Upper lobe of left lung (tissue), 6 donors: Measurements from ENCODE around the gene PPFIA2. TPM values are rescaled to one million over a fixed set of nuclear protein-coding genes. Genes with fewer than 3 reads are reported as not detected.

Experiments used
- ATAC-seq, 2 donors: fragments of 200-7000 bp; cut with Tn5 transposase; one replicate each; pipeline ENCODE4 v1.9.1; 2022; ENCODE audit warnings: mild to moderate bottlenecking in 2 of 2, moderate library complexity in 2 of 2; ENCODE audit not compliant: low FRiP score in 2 of 2
- DNase-seq, 2 donors: peaks; one replicate each; pipeline ENCODE4 v3.0.0-alpha.2; 2019 to 2020
- H3K27ac ChIP-seq, 4 donors: fragments of 200-600 bp; sonication (generic); one replicate each; pipeline ENCODE4 v1.5.1; 2016 to 2019
- H3K27me3 ChIP-seq, 4 donors: fragments of 200-600 bp; sonication (generic); one replicate each; pipeline ENCODE4 v1.5.1; 2017 to 2019
- H3K36me3 ChIP-seq, 4 donors: fragments of 200-600 bp; sonication (generic); one replicate each; pipeline ENCODE4 v1.5.1; 2016 to 2019
- H3K4me1 ChIP-seq, 4 donors: fragments of 200-600 bp; sonication (generic); one replicate each; pipeline ENCODE4 v1.5.1; 2018 to 2019
- H3K4me3 ChIP-seq, 4 donors: fragments of 200-600 bp; sonication (generic); one replicate each; pipeline ENCODE4 v1.5.1; 2017 to 2019; ENCODE audit warnings: mild to moderate bottlenecking in 2 of 4, moderate library complexity in 1 of 4
- H3K9me3 ChIP-seq, 4 donors: fragments of 200-600 bp; sonication (generic); one replicate each; pipeline ENCODE4 v1.5.1; 2018 to 2019
- CTCF ChIP-seq, 6 experiments: fragments of 450-650 bp in 4 of 6; fragments of 200-600 bp in 2 of 6; sonication (generic) in 2 of 6; IDR thresholded peaks; one replicate each; pipeline ENCODE4 v1.5.1; 2016 to 2019; ENCODE audit warnings: antibody characterized with exemption in 6 of 6
- EP300 ChIP-seq, 4 donors: sonication (generic); formaldehyde crosslinking; IDR thresholded peaks; one replicate each; pipeline ENCODE4 v1.5.1; 2017; ENCODE audit warnings: antibody characterized with exemption in 4 of 4, control low read depth in 2 of 4
- POLR2A ChIP-seq, 4 donors: fragments of 450-650 bp; IDR thresholded peaks; one replicate each; pipeline ENCODE4 v1.5.1; 2016 to 2017; ENCODE audit warnings: antibody characterized with exemption in 4 of 4, mild to moderate bottlenecking in 2 of 4
- POLR2AphosphoS5 ChIP-seq, 2 donors: sonication (generic); formaldehyde crosslinking; IDR thresholded peaks; one replicate each; pipeline ENCODE4 v1.5.1; 2017; ENCODE audit warnings: antibody characterized with exemption in 2 of 2
- WGBS, 2 donors: methylation state at CpG; one replicate each; pipeline ENCODE4 v1.1.5; 2017 to 2018; 5-methylcytosine and 5-hydroxymethylcytosine counted together
- total RNA-seq, 6 donors: library from RNA; depleted of rRNA in 4 of 6; stranded (reverse); fragments of >200 nt in 4 of 6; gene quantifications; one replicate each; pipeline versions ENCODE4 v1.1.0 to v1.2.1, GENCODE V29; 2016 to 2021
- donor health status: DM: no; HTN: no; CAD: no; lungs with moderate emphysema.
- donor health status: DM: no; HTN: yes; CAD: no; lungs with severe emphysema.

The PPFIA2 gene
- total RNA-seq, 6 donors from 2014 or later, result 1.3 to 7.3 (median 2.6) TPM

- no peak for ATAC-seq
- no peaks in the 10 kb centered on the region for H3K9me3 ChIP-seq
- no peaks in the 10 kb centered on the region for H3K4me1 ChIP-seq
- WGBS, 2 donors, result 35 to 44% methylated on average over 1 of the region's 1 CpG
- no peak for TF ChIP-seq EP300 (IDR thresholded peaks at IDR 0.05)
- TF ChIP-seq POLR2A (IDR thresholded peaks at IDR 0.05), result no peak
- TF ChIP-seq POLR2AphosphoS5 (IDR thresholded peaks at IDR 0.05), result no peak
- no peaks in the 10 kb centered on the region for H3K36me3 ChIP-seq
- no peak overlapping the region for H3K27ac ChIP-seq
- H3K27me3 ChIP-seq, result no peaks in the 10 kb centered on the region
- no peak overlapping the region for H3K4me3 ChIP-seq
- no peak for DNase-seq
Observed at GRCh38 chr12:81722004-81722403, 37.1 kb downstream of the PPFIA2 start.

- WGBS, 2 donors, result 22 to 50% methylated on average over 2 of the region's 2 CpGs
- H3K9me3 ChIP-seq, result no peaks in the 10 kb centered on the region
- H3K27me3 ChIP-seq, result no peaks in the 10 kb centered on the region
- H3K4me1 ChIP-seq, result no peaks in the 10 kb centered on the region
- no peak for ATAC-seq
- no peaks in the 10 kb centered on the region for H3K36me3 ChIP-seq
- TF ChIP-seq EP300 (IDR thresholded peaks at IDR 0.05) (no peak), POLR2A (IDR thresholded peaks at IDR 0.05) (no peak), CTCF (IDR thresholded peaks at IDR 0.05) (no peak), POLR2AphosphoS5 (IDR thresholded peaks at IDR 0.05) (no peak)
- no peak overlapping the region for H3K4me3 ChIP-seq
- no peak for DNase-seq
- H3K27ac ChIP-seq, result no peak overlapping the region
Observed at GRCh38 chr12:81718616-81719015, 40.5 kb downstream of the PPFIA2 start.

GRCh38 chr12:81712536-81712935, 46.6 kb downstream of the PPFIA2 start:
- Histone ChIP-seq H3K36me3 (no peaks in the 10 kb centered on the region), H3K27ac (no peak overlapping the region), H3K27me3 (no peaks in the 10 kb centered on the region), H3K4me1 (no peaks in the 10 kb centered on the region), H3K4me3 (no peak overlapping the region), H3K9me3 (no peaks in the 10 kb centered on the region)
- TF ChIP-seq CTCF (IDR thresholded peaks at IDR 0.05), result no peak
- no peak for TF ChIP-seq EP300 (IDR thresholded peaks at IDR 0.05)
- TF ChIP-seq POLR2A (IDR thresholded peaks at IDR 0.05), result no peak
- no peak for TF ChIP-seq POLR2AphosphoS5 (IDR thresholded peaks at IDR 0.05)
- WGBS, 2 donors, result 89 to 96% methylated on average over 3 of the region's 3 CpGs
- ATAC-seq (no peak), DNase-seq (no peak)

GRCh38 chr12:81705586-81705985, 53.6 kb downstream of the PPFIA2 start:
- no peaks in the 10 kb centered on the region for H3K27me3 ChIP-seq
- 70 to 71% methylated on average over 1 of the region's 1 CpG for WGBS, 2 donors
- no peak overlapping the region for H3K4me3 ChIP-seq
- no peak for DNase-seq
- TF ChIP-seq EP300 (IDR thresholded peaks at IDR 0.05), result no peak
- no peak for TF ChIP-seq POLR2AphosphoS5 (IDR thresholded peaks at IDR 0.05)
- no peak for TF ChIP-seq CTCF (IDR thresholded peaks at IDR 0.05)
- no peak for TF ChIP-seq POLR2A (IDR thresholded peaks at IDR 0.05)
- ATAC-seq, result no peak
- no peaks in the 10 kb centered on the region for H3K4me1 ChIP-seq
- H3K27ac ChIP-seq, result no peak overlapping the region
- H3K9me3 ChIP-seq, result no peaks in the 10 kb centered on the region
- H3K36me3 ChIP-seq, result no peaks in the 10 kb centered on the region

GRCh38 chr12:81699551-81699950, 59.6 kb downstream of the PPFIA2 start:
- DNase-seq (no peak), ATAC-seq (no peak)
- Histone ChIP-seq H3K9me3 (no peaks in the 10 kb centered on the region), H3K4me1 (no peaks in the 10 kb centered on the region), H3K4me3 (no peak overlapping the region), H3K36me3 (no peaks in the 10 kb centered on the region), H3K27ac (no peak overlapping the region), H3K27me3 (no peaks in the 10 kb centered on the region)
- TF ChIP-seq POLR2AphosphoS5 (IDR thresholded peaks at IDR 0.05) (no peak), EP300 (IDR thresholded peaks at IDR 0.05) (no peak), CTCF (IDR thresholded peaks at IDR 0.05) (no peak), POLR2A (IDR thresholded peaks at IDR 0.05) (no peak)
